HCT116 (cell line): ENCODE measurements around the gene CLDN9. TPM values are rescaled to one million over a fixed set of nuclear protein-coding genes. Genes with fewer than 3 reads are reported as not detected.

Experiments used
- ATAC-seq: fragments of 200-7000 bp; cut with Tn5 transposase; 2 replicates; pipeline ENCODE4 v1.9.1; 2020; ENCODE audit warnings: mild to moderate bottlenecking, moderate library complexity
- BruUV-seq: library from RNA; stranded (reverse); fragments of 400-500 nt; replicated peaks from 2 replicates; lab custom pipeline; 2021; lab: Mats Ljungman, UMichigan
- CTCF ChIA-PET: fragments of 300-600 bp; sonication (Branson Sonifier 250); formaldehyde crosslinking; loops from one replicate; lab custom pipeline; 2021; ENCODE audit warnings: antibody characterized with exemption; lab: Charles Lee
- POLR2A ChIA-PET: fragments of 300-600, 350-600 bp; sonication (Branson Sonifier 250); formaldehyde crosslinking; loops from one replicate; lab custom pipeline; 2021; ENCODE audit warnings: antibody characterized with exemption; lab: Charles Lee
- RAD21 ChIA-PET, 2 experiments: fragments of 300-600 bp; sonication (Branson Sonifier 250); formaldehyde crosslinking; loops; one replicate each; lab custom pipeline; 2023; ENCODE audit warnings: low total read pairs in 2 of 2; ENCODE audit not compliant: uncharacterized antibody in 2 of 2, unreplicated experiment in 2 of 2, low non-redundant PET in 1 of 2; lab: Charles Lee
- DNase-seq: peaks from one replicate; pipeline ENCODE4 v3.0.0-alpha.2; 2010; ENCODE audit warnings: low read depth, low spot score
- H2AFZ ChIP-seq: fragments of 200-600 bp; shearing (Covaris generic), sonication (generic); 2 replicates; pipeline ENCODE4 v1.6.1; 2017; ENCODE audit warnings: low read depth, mixed run types, mixed read lengths, antibody characterized with exemption, low read length; ENCODE audit not compliant: poor library complexity, severe bottlenecking
- H3K27ac ChIP-seq: 2 replicates; pipeline ENCODE4 v1.5.1; 2012; ENCODE audit warnings: low read depth, low read length
- H3K27me3 ChIP-seq: fragments of 200-600 bp; sonication (generic); 2 replicates; pipeline ENCODE4 v1.6.1; 2016; ENCODE audit warnings: mixed run types, low read length, mixed read lengths; ENCODE audit not compliant: insufficient read depth
- H3K36me3 ChIP-seq, 2 experiments: fragments of 200-500 bp in 1 of 2; fragments of 200-600 bp in 1 of 2; sonication (Bioruptor generic) in 1 of 2; sonication (generic) in 1 of 2; 2 replicates each; pipeline versions ENCODE4 v1.5.1 to v1.6.1; 2014 to 2016; ENCODE audit warnings: low read length in 2 of 2, inconsistent platforms in 1 of 2, mixed read lengths in 1 of 2, mixed run types in 1 of 2; ENCODE audit not compliant: insufficient read depth in 2 of 2, control insufficient read depth in 1 of 2
- H3K4me1 ChIP-seq, 2 experiments: fragments of 200-600 bp in 1 of 2; sonication (generic) in 1 of 2; 2 replicates each; pipeline versions ENCODE4 v1.5.1 to v1.6.1; 2012 to 2017; ENCODE audit warnings: low read length in 2 of 2, inconsistent platforms in 1 of 2, mild to moderate bottlenecking in 1 of 2, mixed read lengths in 1 of 2, mixed run types in 1 of 2, moderate library complexity in 1 of 2; ENCODE audit not compliant: insufficient read depth in 2 of 2, control insufficient read depth in 1 of 2
- H3K4me2 ChIP-seq: fragments of 200-600 bp; sonication (generic); 2 replicates; pipeline ENCODE4 v1.6.1; 2017; ENCODE audit warnings: mixed run types, low read length, mixed read lengths
- H3K4me3 ChIP-seq, 2 experiments: fragments of 200-600 bp in 1 of 2; sonication (generic) in 1 of 2; replicated peaks in 1 of 2; 2 replicates each; pipeline ENCODE4 v1.5.1; 2011 to 2016; ENCODE audit warnings: low read length in 2 of 2, control low read depth in 1 of 2, low read depth in 1 of 2, mild to moderate bottlenecking in 1 of 2, mixed read lengths in 1 of 2, mixed run types in 1 of 2
- H3K79me2 ChIP-seq: fragments of 200-600 bp; sonication (generic); 2 replicates; pipeline ENCODE4 v1.6.1; 2017; ENCODE audit warnings: mild to moderate bottlenecking, mixed run types, low read length, moderate library complexity, mixed read lengths; ENCODE audit not compliant: insufficient read depth
- H3K9ac ChIP-seq: fragments of 200-600 bp; sonication (generic); 2 replicates; pipeline ENCODE4 v1.6.1; 2016; ENCODE audit warnings: low read length, mixed read lengths
- H3K9me2 ChIP-seq: fragments of 200-600 bp; sonication (generic), shearing (Covaris generic); 2 replicates; pipeline ENCODE4 v1.6.1; 2017; ENCODE audit warnings: mixed run types, mild to moderate bottlenecking, moderate library complexity; ENCODE audit not compliant: insufficient read depth
- H3K9me3 ChIP-seq, 2 experiments: fragments of 200-500 bp in 1 of 2; fragments of 200-600 bp in 1 of 2; sonication (Bioruptor generic) in 1 of 2; sonication (generic) in 1 of 2; 2 replicates each; pipeline ENCODE4 v1.6.1; 2014 to 2017; ENCODE audit warnings: low read length in 2 of 2, mixed read lengths in 2 of 2, inconsistent platforms in 1 of 2, low read depth in 1 of 2, mild to moderate bottlenecking in 1 of 2, mixed run types in 1 of 2, moderate library complexity in 1 of 2; ENCODE audit not compliant: control insufficient read depth in 1 of 2, insufficient read depth in 1 of 2
- H4K20me1 ChIP-seq: fragments of 200-600 bp; sonication (generic), shearing (Covaris generic); 2 replicates; pipeline ENCODE4 v1.6.1; 2017; ENCODE audit warnings: mixed run types, mild to moderate bottlenecking, moderate library complexity; ENCODE audit not compliant: insufficient read depth
- CEBPB ChIP-seq: IDR thresholded peaks from 2 replicates; pipeline ENCODE4 v1.6.1; 2012; ENCODE audit warnings: low read depth
- CTCF ChIP-seq, 3 experiments: fragments of 200-600 bp in 1 of 3; sonication (generic) in 1 of 3; IDR thresholded peaks in 2 of 3; conservative IDR thresholded peaks in 1 of 3; 2 replicates each; pipeline ENCODE4 v1.5.1; 2012 to 2017; ENCODE audit warnings: low read depth in 2 of 3, low read length in 2 of 3, antibody characterized with exemption in 1 of 3, borderline replicate concordance in 1 of 3, control low read depth in 1 of 3, mild to moderate bottlenecking in 1 of 3, mixed read lengths in 1 of 3, mixed run types in 1 of 3, moderate library complexity in 1 of 3; ENCODE audit not compliant: insufficient read depth in 1 of 3
- ELF1 ChIP-seq: IDR thresholded peaks from 2 replicates; pipeline ENCODE4 v1.6.1; 2012; ENCODE audit warnings: low read depth, borderline replicate concordance
- EZH2phosphoT487 ChIP-seq: fragments of 200-600 bp; IDR thresholded peaks from 2 replicates; pipeline ENCODE4 v1.6.1; 2018; ENCODE audit warnings: antibody characterized with exemption, borderline replicate concordance
- POLR2AphosphoS5 ChIP-seq: IDR thresholded peaks from 2 replicates; pipeline ENCODE4 v1.6.1; 2011; ENCODE audit warnings: mild to moderate bottlenecking, low read depth, low read length, moderate library complexity
- RAD21 ChIP-seq: IDR thresholded peaks from 2 replicates; pipeline ENCODE4 v1.6.1; 2012; ENCODE audit warnings: low read depth, mild to moderate bottlenecking
- SIN3A ChIP-seq: IDR thresholded peaks from 2 replicates; pipeline ENCODE4 v1.6.1; 2012; ENCODE audit warnings: low read depth
- TCF7L2 ChIP-seq: IDR thresholded peaks from 2 replicates; pipeline ENCODE4 v1.7.0; 2011; ENCODE audit warnings: borderline replicate concordance, inconsistent platforms; ENCODE audit not compliant: insufficient read depth, insufficient read length; ENCODE audit errors: extremely low read depth
- YY1 ChIP-seq: IDR thresholded peaks from 2 replicates; pipeline ENCODE4 v1.6.1; 2011; ENCODE audit warnings: low read length, low read depth, moderate library complexity, mild to moderate bottlenecking; ENCODE audit not compliant: insufficient replicate concordance; ENCODE audit errors: extremely low read depth
- intact Hi-C: fragments of 100-400 bp; cut with micrococcal nuclease; formaldehyde crosslinking; loops from 2 replicates; pipeline ENCODE4 v1.10.0; 2022
- total RNA-seq: library from RNA; stranded (reverse); gene quantifications from one replicate; pipeline ENCODE4 v1.2.1, GENCODE V29; 2021; ENCODE audit not compliant: unreplicated experiment

Gene CLDN9
- total RNA-seq, 1 experiment from 2014 or later = 0.76 TPM

- peak overlapping the region; percentile 44 for H3K4me2 ChIP-seq
- no peak for TF ChIP-seq POLR2AphosphoS5
- TF ChIP-seq YY1 = no peak
- TF ChIP-seq CEBPB = no peak
- TF ChIP-seq TCF7L2 = no peak
- no peak for TF ChIP-seq RAD21
- no peak for TF ChIP-seq ELF1
- no peak for TF ChIP-seq SIN3A
- no peaks in the 10 kb centered on the region for H3K36me3 ChIP-seq
- no peak for DNase-seq
- intact Hi-C loops = no loop called here
- no peak overlapping the region for H2AFZ ChIP-seq
- H3K9me3 ChIP-seq = no peaks in the 10 kb centered on the region
- H3K27ac ChIP-seq = no peak overlapping the region
- peaks cover 24 to 62% of the 10 kb centered on the region in 2 experiments for H3K4me1 ChIP-seq
- no peaks in the 10 kb centered on the region for H4K20me1 ChIP-seq
- H3K4me3 ChIP-seq = no peak overlapping the region
- no peaks in the 10 kb centered on the region for H3K27me3 ChIP-seq
- POLR2A ChIA-PET = interaction anchor here (1.0 to 2.0 kb wide), 4 partner anchors 10 to 17 kb away, joined by 3 to 16 read pairs (median 6); partner anchors contain the start of genes HCFC1R1 and THOC6
- ATAC-seq = no peak
- no peaks in the 10 kb centered on the region for H3K79me2 ChIP-seq
- CTCF ChIA-PET = interaction anchor here (1.2 to 1.9 kb wide), 2 partner anchors 8 to 11 kb away, joined by 3 to 15 read pairs; no protein-coding TSS in a partner anchor
- no peak overlapping the region for H3K9ac ChIP-seq
- RAD21 ChIA-PET = no interaction called here
- BruUV-seq = no TSS peak
- no peaks in the 10 kb centered on the region for H3K9me2 ChIP-seq
Measured at GRCh38 chr16:3038896-3039295, 26.2 kb downstream of the CLDN9 start.

GRCh38 chr16:3042376-3042775 lies 29.7 kb downstream of the CLDN9 start:
- Histone ChIP-seq H3K9me2 (no peaks in the 10 kb centered on the region), H3K27me3 (no peaks in the 10 kb centered on the region), H3K4me3 (no peak overlapping the region), H3K9ac (no peak overlapping the region), H3K79me2 (no peaks in the 10 kb centered on the region), H4K20me1 (no peaks in the 10 kb centered on the region), H3K27ac (no peak overlapping the region), H3K9me3 (no peaks in the 10 kb centered on the region), H2AFZ (no peak overlapping the region), H3K4me1 (peaks cover 17 to 81% of the 10 kb centered on the region in 2 experiments), H3K4me2 (peak overlapping the region; percentile 35; the same call in 1 of the 2 replicates), H3K36me3 (no peaks in the 10 kb centered on the region)
- TF ChIP-seq EZH2phosphoT487 = no peak
- no peak for TF ChIP-seq CTCF (IDR thresholded peaks at IDR 0.05 in 2 of 3, conservative IDR thresholded peaks at IDR 0.05 in 1 of 3; ENCODE audit: borderline replicate concordance in 1 of 3, insufficient read depth in 1 of 3, low read depth in 2 of 3, low read length in 2 of 3)
- RAD21 ChIA-PET = interaction anchor here in 1 of 2 experiments (0.6 kb wide), 1 partner anchor 115 kb away, joined by 4 read pairs; no protein-coding TSS in a partner anchor
- ATAC-seq (no peak), DNase-seq (no peak)
- CTCF ChIA-PET = interaction anchor here (1.0 to 3.5 kb wide), 2 partner anchors 10 to 14 kb away, joined by 7 to 20 read pairs; no protein-coding TSS in a partner anchor
- POLR2A ChIA-PET = interaction anchor here (0.9 kb wide), 2 partner anchors 15 to 22 kb away, joined by 3 read pairs; partner anchors contain the start of gene TNFRSF12A
- intact Hi-C loops = no loop called here
- no TSS peak for BruUV-seq
